GM23338 (cell line): ENCODE results near the gene TSR3. TPM values are rescaled to one million over a fixed set of nuclear protein-coding genes. Genes with fewer than 3 reads are reported as not detected.

Experiments
- ATAC-seq: fragments of 200-7000 bp; cut with Tn5 transposase; 3 replicates; pipeline ENCODE4 v1.9.1; 2020
- DNase-seq: peaks from one replicate; pipeline ENCODE4 v3.0.0-alpha.2; 2015; ENCODE audit warnings: low spot score
- H2AFZ ChIP-seq: fragments of 200-600 bp; sonication (generic); 2 replicates; pipeline ENCODE4 v1.8.0; 2016; ENCODE audit warnings: antibody characterized with exemption, mild to moderate bottlenecking, moderate library complexity
- H3F3A ChIP-seq: fragments of 200-600 bp; sonication (generic); replicated peaks from 2 replicates; pipeline ENCODE4 v1.8.0; 2017; ENCODE audit warnings: antibody characterized with exemption, mixed run types, low read depth
- H3K27ac ChIP-seq: fragments of 200-600 bp; sonication (generic); 2 replicates; pipeline ENCODE4 v1.6.1; 2016; ENCODE audit warnings: low read depth
- H3K27me3 ChIP-seq: fragments of 200-600 bp; sonication (generic); 2 replicates; pipeline ENCODE4 v1.8.0; 2016; ENCODE audit warnings: mild to moderate bottlenecking, mixed run types, moderate library complexity; ENCODE audit not compliant: insufficient read depth
- H3K36me3 ChIP-seq: fragments of 200-600 bp; sonication (generic); 2 replicates; pipeline ENCODE4 v1.8.0; 2016; ENCODE audit warnings: mild to moderate bottlenecking; ENCODE audit not compliant: insufficient read depth
- H3K4me1 ChIP-seq: fragments of 200-600 bp; sonication (generic); 2 replicates; pipeline ENCODE4 v1.8.0; 2016; ENCODE audit warnings: mild to moderate bottlenecking, moderate library complexity; ENCODE audit not compliant: insufficient read depth
- H3K4me2 ChIP-seq: fragments of 200-600 bp; sonication (generic); 2 replicates; pipeline ENCODE4 v1.7.1; 2017; ENCODE audit warnings: mixed run types
- H3K4me3 ChIP-seq: fragments of 200-600 bp; sonication (generic); 2 replicates; pipeline ENCODE4 v1.6.1; 2016; ENCODE audit warnings: mixed run types
- H3K79me2 ChIP-seq: fragments of 200-600 bp; sonication (generic); replicated peaks from 2 replicates; pipeline ENCODE4 v1.8.0; 2017; ENCODE audit warnings: mild to moderate bottlenecking; ENCODE audit not compliant: insufficient read depth
- H3K9me2 ChIP-seq: fragments of 200-600 bp; sonication (generic); 2 replicates; pipeline ENCODE4 v1.8.0; 2017; ENCODE audit not compliant: insufficient read depth
- H4K20me1 ChIP-seq: fragments of 200-600 bp; sonication (generic); replicated peaks from 2 replicates; pipeline ENCODE4 v1.8.0; 2017; ENCODE audit warnings: mild to moderate bottlenecking; ENCODE audit not compliant: insufficient read depth
- H3K27ac Mint-ChIP-seq: 2 replicates; pipeline ENCODE4 v1.8.0; 2020; ENCODE audit warnings: inconsistent platforms, mild to moderate bottlenecking, moderate library complexity, mixed read lengths
- H3K27me3 Mint-ChIP-seq: 3 replicates; pipeline ENCODE4 v1.8.0; 2022; ENCODE audit warnings: low read depth, mild to moderate bottlenecking, moderate library complexity, mixed read lengths, inconsistent platforms; ENCODE audit not compliant: insufficient read depth, poor library complexity
- H3K36me3 Mint-ChIP-seq: 3 replicates; pipeline ENCODE4 v1.8.0; 2021; ENCODE audit warnings: low read depth, mild to moderate bottlenecking, inconsistent platforms, moderate library complexity, mixed read lengths
- H3K4me1 Mint-ChIP-seq: 3 replicates; pipeline ENCODE4 v1.8.0; 2020; ENCODE audit warnings: mild to moderate bottlenecking, inconsistent platforms, mixed read lengths
- H3K4me3 Mint-ChIP-seq: 3 replicates; pipeline ENCODE4 v1.8.0; 2021; ENCODE audit warnings: moderate library complexity, mild to moderate bottlenecking, inconsistent platforms, mixed read lengths
- H3K9me3 Mint-ChIP-seq: 3 replicates; pipeline ENCODE4 v1.8.0; 2020; ENCODE audit warnings: moderate library complexity, mild to moderate bottlenecking, inconsistent platforms, mixed read lengths
- CREB1 ChIP-seq: fragments of 250-450 bp; sonication (Bioruptor Pico); IDR thresholded peaks from 2 replicates; pipeline ENCODE4 v1.5.0; 2020; ENCODE audit warnings: low read depth, mild to moderate bottlenecking, moderate library complexity
- EZH2 ChIP-seq: fragments of 200-600 bp; sonication (generic); IDR thresholded peaks from one replicate; pipeline ENCODE4 v1.8.0; 2017; ENCODE audit warnings: antibody characterized with exemption, mild to moderate bottlenecking, low read depth; ENCODE audit not compliant: unreplicated experiment
- EZH2phosphoT487 ChIP-seq: fragments of 200-600 bp; sonication (generic); IDR thresholded peaks from one replicate; pipeline ENCODE4 v1.8.1; 2018; ENCODE audit warnings: antibody characterized with exemption; ENCODE audit not compliant: unreplicated experiment
- JUNB ChIP-seq: IDR thresholded peaks from one replicate; pipeline ENCODE4 v1.6.1; 2016; ENCODE audit warnings: antibody characterized with exemption; ENCODE audit not compliant: unreplicated experiment
- NANOG ChIP-seq: IDR thresholded peaks from 2 replicates; pipeline ENCODE4 v1.6.1; 2016; ENCODE audit warnings: antibody characterized with exemption, borderline replicate concordance
- POLR2AphosphoS5 ChIP-seq: IDR thresholded peaks from 2 replicates; pipeline ENCODE4 v1.6.1; 2016; ENCODE audit warnings: antibody characterized with exemption, low read depth
- STAT1 ChIP-seq: IDR thresholded peaks from one replicate; pipeline ENCODE4 v1.6.1; 2016; ENCODE audit warnings: antibody characterized with exemption; ENCODE audit not compliant: unreplicated experiment
- ZNF114 ChIP-seq: fragments of 250-450 bp; sonication (Bioruptor Pico); IDR thresholded peaks from 2 replicates; pipeline ENCODE4 v1.5.0; 2020; ENCODE audit warnings: mild to moderate bottlenecking, moderate library complexity
- polyA plus RNA-seq: library from polyadenylated mRNA; unstranded; fragments of >200 nt; fragmentation: Nextera tagmentation; extraction: Ambion mirVana; gene quantifications from 2 replicates; pipeline ENCODE4 v1.2.1, GENCODE V29; 2016
- total RNA-seq: library from RNA; depleted of rRNA; stranded (reverse); fragments of >200 nt; shearing (Covaris generic); gene quantifications from 2 replicates; pipeline ENCODE4 v1.2.3, GENCODE V29; 2014
- TF ChIP-seq, protein P1 (sequence below): IDR thresholded peaks from 2 replicates; pipeline ENCODE4 v1.6.1; 2016; ENCODE audit warnings: antibody characterized with exemption
- TF ChIP-seq, protein P2 (sequence below): fragments of 250-450 bp; sonication (Bioruptor Pico); IDR thresholded peaks from 2 replicates; pipeline ENCODE4 v1.5.0; 2020; ENCODE audit warnings: mild to moderate bottlenecking, moderate library complexity
- TF ChIP-seq, protein P3 (sequence below), 2 experiments: fragments of 200-600 bp in 1 of 2; sonication (generic) in 1 of 2; conservative IDR thresholded peaks; 2 replicates each; pipeline versions ENCODE4 v1.5.1 to v1.6.1; 2016 to 2017; ENCODE audit warnings: antibody characterized with exemption in 2 of 2, low read depth in 2 of 2, mild to moderate bottlenecking in 2 of 2, moderate library complexity in 1 of 2
- TF ChIP-seq, protein P4 (sequence below): IDR thresholded peaks from one replicate; pipeline ENCODE4 v1.6.1; 2018; ENCODE audit warnings: antibody characterized with exemption; ENCODE audit not compliant: unreplicated experiment

Gene TSR3
- total and polyA plus RNA-seq, 2 experiments from 2014 or later = 58.5 to 97.3 TPM

DNA sequence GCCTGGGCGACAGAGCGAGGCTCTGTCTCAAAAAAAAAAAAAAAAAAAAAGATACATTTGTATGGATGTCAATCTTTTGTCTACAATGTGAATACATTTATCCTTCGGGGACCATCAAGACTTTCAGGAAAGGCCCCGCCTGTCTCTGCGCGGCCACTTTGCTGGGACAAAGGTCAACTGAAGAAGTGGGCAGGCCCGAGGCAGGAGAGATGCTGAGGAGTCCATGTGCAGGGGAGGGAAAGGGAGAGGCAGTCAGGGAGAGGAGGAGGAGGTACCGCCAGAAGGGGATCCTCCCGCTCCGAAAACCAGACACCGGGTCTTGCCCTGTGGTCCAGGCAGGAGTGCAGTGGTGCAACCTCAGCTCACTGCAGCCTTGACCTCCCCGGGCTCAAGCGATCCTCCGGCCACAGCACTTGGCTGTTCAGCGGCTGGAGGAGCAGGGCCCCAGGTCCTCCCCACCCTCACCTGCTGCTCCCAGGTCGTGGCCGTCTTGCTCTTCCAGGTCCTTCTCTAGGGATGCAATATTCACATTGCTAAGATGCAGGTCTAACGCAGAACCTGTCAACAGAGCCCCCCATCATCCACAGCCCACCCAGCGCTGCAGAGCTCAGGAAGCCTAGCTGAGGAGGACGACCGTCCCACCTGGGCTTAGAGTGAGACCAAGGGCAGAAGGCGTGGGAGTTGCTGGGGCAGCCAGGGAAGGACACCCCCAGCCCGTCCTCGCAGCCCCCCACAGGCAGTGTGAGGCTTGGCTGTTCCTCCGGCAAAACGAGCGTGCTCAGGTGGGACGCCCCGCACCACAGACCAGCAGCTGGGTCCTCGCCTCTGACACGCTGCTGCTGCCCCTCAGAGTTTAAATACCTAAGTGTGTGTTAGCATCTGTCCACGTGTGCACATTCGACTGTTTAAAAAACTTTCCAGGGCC lies 19.6 kb upstream of the TSR3 start:
- peaks cover 6% of the 10 kb centered on the region for H3K27me3 Mint-ChIP-seq
- DNase-seq (no peak), ATAC-seq (no peak)
- Histone ChIP-seq H4K20me1 (no peaks in the 10 kb centered on the region; the same call in 1 of the 2 replicates), H3K4me2 (no peak overlapping the region), H3K4me3 (no peak overlapping the region), H3F3A (no peaks in the 10 kb centered on the region), H2AFZ (no peak overlapping the region), H3K4me1 (no peaks in the 10 kb centered on the region), H3K27me3 (no peaks in the 10 kb centered on the region), H3K79me2 (no peaks in the 10 kb centered on the region), H3K36me3 (no peaks in the 10 kb centered on the region), H3K27ac (no peak overlapping the region), H3K9me2 (no peaks in the 10 kb centered on the region)
- H3K4me3 Mint-ChIP-seq = no peak overlapping the region
- no peaks in the 10 kb centered on the region for H3K9me3 Mint-ChIP-seq
- H3K4me1 Mint-ChIP-seq = peaks cover 2% of the 10 kb centered on the region; the same call in 2 of the 3 replicates
- H3K36me3 Mint-ChIP-seq = peaks cover 12% of the 10 kb centered on the region; the same call in 2 of the 3 replicates
- H3K27ac Mint-ChIP-seq = no peak overlapping the region
- TF ChIP-seq, protein P1, sequence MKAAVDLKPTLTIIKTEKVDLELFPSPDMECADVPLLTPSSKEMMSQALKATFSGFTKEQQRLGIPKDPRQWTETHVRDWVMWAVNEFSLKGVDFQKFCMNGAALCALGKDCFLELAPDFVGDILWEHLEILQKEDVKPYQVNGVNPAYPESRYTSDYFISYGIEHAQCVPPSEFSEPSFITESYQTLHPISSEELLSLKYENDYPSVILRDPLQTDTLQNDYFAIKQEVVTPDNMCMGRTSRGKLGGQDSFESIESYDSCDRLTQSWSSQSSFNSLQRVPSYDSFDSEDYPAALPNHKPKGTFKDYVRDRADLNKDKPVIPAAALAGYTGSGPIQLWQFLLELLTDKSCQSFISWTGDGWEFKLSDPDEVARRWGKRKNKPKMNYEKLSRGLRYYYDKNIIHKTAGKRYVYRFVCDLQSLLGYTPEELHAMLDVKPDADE = no peak
- TF ChIP-seq STAT1 (no peak), JUNB (no peak), EZH2phosphoT487 (no peak), NANOG (no peak), ZNF114 (no peak), POLR2AphosphoS5 (no peak), EZH2 (no peak), CREB1 (CRISPR knock-in tag) (no peak)
- TF ChIP-seq, protein P2, sequence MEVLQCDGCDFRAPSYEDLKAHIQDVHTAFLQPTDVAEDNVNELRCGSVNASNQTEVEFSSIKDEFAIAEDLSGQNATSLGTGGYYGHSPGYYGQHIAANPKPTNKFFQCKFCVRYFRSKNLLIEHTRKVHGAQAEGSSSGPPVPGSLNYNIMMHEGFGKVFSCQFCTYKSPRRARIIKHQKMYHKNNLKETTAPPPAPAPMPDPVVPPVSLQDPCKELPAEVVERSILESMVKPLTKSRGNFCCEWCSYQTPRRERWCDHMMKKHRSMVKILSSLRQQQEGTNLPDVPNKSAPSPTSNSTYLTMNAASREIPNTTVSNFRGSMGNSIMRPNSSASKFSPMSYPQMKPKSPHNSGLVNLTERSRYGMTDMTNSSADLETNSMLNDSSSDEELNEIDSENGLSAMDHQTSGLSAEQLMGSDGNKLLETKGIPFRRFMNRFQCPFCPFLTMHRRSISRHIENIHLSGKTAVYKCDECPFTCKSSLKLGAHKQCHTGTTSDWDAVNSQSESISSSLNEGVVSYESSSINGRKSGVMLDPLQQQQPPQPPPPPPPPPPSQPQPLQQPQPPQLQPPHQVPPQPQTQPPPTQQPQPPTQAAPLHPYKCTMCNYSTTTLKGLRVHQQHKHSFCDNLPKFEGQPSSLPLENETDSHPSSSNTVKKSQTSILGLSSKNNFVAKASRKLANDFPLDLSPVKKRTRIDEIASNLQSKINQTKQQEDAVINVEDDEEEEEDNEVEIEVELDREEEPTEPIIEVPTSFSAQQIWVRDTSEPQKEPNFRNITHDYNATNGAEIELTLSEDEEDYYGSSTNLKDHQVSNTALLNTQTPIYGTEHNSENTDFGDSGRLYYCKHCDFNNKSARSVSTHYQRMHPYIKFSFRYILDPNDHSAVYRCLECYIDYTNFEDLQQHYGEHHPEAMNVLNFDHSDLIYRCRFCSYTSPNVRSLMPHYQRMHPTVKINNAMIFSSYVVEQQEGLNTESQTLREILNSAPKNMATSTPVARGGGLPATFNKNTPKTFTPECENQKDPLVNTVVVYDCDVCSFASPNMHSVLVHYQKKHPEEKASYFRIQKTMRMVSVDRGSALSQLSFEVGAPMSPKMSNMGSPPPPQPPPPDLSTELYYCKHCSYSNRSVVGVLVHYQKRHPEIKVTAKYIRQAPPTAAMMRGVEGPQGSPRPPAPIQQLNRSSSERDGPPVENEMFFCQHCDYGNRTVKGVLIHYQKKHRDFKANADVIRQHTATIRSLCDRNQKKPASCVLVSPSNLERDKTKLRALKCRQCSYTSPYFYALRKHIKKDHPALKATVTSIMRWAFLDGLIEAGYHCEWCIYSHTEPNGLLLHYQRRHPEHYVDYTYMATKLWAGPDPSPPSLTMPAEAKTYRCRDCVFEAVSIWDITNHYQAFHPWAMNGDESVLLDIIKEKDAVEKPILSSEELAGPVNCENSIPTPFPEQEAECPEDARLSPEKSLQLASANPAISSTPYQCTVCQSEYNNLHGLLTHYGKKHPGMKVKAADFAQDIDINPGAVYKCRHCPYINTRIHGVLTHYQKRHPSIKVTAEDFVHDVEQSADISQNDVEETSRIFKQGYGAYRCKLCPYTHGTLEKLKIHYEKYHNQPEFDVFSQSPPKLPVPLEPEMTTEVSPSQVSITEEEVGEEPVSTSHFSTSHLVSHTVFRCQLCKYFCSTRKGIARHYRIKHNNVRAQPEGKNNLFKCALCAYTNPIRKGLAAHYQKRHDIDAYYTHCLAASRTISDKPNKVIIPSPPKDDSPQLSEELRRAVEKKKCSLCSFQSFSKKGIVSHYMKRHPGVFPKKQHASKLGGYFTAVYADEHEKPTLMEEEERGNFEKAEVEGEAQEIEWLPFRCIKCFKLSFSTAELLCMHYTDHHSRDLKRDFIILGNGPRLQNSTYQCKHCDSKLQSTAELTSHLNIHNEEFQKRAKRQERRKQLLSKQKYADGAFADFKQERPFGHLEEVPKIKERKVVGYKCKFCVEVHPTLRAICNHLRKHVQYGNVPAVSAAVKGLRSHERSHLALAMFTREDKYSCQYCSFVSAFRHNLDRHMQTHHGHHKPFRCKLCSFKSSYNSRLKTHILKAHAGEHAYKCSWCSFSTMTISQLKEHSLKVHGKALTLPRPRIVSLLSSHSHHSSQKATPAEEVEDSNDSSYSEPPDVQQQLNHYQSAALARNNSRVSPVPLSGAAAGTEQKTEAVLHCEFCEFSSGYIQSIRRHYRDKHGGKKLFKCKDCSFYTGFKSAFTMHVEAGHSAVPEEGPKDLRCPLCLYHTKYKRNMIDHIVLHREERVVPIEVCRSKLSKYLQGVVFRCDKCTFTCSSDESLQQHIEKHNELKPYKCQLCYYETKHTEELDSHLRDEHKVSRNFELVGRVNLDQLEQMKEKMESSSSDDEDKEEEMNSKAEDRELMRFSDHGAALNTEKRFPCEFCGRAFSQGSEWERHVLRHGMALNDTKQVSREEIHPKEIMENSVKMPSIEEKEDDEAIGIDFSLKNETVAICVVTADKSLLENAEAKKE = no peak
- TF ChIP-seq, protein P3, sequence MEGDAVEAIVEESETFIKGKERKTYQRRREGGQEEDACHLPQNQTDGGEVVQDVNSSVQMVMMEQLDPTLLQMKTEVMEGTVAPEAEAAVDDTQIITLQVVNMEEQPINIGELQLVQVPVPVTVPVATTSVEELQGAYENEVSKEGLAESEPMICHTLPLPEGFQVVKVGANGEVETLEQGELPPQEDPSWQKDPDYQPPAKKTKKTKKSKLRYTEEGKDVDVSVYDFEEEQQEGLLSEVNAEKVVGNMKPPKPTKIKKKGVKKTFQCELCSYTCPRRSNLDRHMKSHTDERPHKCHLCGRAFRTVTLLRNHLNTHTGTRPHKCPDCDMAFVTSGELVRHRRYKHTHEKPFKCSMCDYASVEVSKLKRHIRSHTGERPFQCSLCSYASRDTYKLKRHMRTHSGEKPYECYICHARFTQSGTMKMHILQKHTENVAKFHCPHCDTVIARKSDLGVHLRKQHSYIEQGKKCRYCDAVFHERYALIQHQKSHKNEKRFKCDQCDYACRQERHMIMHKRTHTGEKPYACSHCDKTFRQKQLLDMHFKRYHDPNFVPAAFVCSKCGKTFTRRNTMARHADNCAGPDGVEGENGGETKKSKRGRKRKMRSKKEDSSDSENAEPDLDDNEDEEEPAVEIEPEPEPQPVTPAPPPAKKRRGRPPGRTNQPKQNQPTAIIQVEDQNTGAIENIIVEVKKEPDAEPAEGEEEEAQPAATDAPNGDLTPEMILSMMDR (conservative IDR thresholded peaks at IDR 0.05; ENCODE audit: low read depth in 2 of 2) = no peak
- TF ChIP-seq, protein P4, sequence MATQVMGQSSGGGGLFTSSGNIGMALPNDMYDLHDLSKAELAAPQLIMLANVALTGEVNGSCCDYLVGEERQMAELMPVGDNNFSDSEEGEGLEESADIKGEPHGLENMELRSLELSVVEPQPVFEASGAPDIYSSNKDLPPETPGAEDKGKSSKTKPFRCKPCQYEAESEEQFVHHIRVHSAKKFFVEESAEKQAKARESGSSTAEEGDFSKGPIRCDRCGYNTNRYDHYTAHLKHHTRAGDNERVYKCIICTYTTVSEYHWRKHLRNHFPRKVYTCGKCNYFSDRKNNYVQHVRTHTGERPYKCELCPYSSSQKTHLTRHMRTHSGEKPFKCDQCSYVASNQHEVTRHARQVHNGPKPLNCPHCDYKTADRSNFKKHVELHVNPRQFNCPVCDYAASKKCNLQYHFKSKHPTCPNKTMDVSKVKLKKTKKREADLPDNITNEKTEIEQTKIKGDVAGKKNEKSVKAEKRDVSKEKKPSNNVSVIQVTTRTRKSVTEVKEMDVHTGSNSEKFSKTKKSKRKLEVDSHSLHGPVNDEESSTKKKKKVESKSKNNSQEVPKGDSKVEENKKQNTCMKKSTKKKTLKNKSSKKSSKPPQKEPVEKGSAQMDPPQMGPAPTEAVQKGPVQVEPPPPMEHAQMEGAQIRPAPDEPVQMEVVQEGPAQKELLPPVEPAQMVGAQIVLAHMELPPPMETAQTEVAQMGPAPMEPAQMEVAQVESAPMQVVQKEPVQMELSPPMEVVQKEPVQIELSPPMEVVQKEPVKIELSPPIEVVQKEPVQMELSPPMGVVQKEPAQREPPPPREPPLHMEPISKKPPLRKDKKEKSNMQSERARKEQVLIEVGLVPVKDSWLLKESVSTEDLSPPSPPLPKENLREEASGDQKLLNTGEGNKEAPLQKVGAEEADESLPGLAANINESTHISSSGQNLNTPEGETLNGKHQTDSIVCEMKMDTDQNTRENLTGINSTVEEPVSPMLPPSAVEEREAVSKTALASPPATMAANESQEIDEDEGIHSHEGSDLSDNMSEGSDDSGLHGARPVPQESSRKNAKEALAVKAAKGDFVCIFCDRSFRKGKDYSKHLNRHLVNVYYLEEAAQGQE = no peak
